HG03469 (cell line): ENCODE measurements around the gene CES2.

ENCODE experiments used
- ATAC-seq: cut with Tn5 transposase; IDR thresholded peaks from one replicate; pipeline ENCODE4 v1.9.1; 2021; ENCODE audit warnings: mild to moderate bottlenecking, moderate library complexity, moderate number of reproducible peaks; ENCODE audit not compliant: unreplicated experiment

Gene CES2

DNA sequence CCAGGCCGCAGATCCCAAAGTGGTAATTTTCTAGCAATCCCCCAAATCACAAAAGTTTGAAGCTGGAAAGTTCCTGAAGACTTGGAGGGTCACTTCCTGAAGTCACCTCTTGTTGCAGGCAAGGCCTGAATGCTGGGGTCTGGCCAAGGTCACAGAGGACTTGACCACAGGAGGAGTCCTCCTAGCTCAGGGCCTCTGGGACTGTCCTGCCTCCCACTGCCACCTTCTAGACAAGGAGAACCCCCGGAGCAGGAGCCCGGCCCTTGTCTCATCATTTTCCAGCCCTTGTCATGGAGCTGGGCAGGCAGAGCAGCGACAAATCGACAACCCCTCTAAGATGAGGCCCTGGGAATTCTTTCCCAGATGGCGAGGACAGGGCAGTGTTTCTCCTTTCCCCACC is 17.0 kb upstream of the CES2 start:
- ATAC-seq, result no peak

- ATAC-seq, result no peak
These were observed 16.3 kb upstream of the CES2 start, which contains the start of gene CDH16 for GRCh38 chr16:66918803-66919568. CDH16 (minus strand) TSS chr16:66918885; CDS start chr16:66918065, 820 bp downstream.

- ATAC-seq, result no peak
These were observed 15.6 kb upstream of the CES2 start for GRCh38 chr16:66919569-66920298.

DNA sequence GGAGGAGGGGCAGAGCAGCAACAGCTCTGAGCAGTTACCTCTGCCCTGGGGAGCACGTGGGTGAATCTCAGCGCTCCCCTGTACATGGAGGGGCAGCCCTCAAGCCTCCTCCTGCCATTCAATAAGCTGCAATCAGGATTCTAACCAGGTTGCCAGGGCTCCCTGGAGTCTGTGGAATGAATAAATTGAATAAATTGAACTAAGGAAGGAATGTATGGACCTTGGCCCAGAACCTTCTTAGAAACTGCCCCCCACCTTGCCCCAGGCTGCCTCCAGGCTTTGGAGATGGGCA is 15.1 kb upstream of the CES2 start:
- ATAC-seq, result no peak

DNA sequence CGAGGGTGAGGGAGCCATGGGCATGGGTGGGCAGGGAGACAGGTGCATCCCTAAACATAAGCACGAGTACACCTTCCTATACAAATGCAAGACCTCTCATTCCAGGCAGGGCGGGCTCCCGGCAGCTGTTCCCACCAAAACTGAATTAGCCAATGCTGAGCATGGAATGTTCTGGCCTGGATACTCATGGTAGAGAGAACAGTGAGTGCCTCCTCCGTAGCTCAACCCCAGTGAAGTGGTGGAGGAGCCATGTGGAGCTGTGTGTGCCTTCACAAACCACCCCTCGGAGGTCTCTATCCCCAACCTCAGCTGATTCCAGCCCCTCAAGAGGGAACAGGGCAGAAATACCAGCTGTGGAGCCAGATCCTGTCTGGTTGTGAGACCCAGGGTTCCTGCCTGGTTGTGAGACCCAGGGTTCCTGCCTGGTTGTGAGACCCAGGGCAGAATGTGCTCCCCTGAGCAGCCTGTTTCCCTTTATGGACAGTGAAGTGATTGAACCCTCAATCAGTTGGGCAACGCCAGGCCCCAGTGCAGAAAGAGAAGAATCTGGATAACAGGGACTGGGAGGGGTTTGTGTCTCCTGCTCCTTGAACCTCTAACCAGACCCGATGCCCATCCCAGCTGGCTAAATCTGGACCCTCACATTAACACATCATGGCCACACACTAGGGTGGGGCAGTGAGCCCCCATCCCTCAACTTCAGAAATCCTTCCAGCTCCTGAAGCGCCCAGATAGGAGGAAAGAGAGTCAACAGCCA is 14.2 kb upstream of the CES2 start:
- no peak for ATAC-seq

DNA sequence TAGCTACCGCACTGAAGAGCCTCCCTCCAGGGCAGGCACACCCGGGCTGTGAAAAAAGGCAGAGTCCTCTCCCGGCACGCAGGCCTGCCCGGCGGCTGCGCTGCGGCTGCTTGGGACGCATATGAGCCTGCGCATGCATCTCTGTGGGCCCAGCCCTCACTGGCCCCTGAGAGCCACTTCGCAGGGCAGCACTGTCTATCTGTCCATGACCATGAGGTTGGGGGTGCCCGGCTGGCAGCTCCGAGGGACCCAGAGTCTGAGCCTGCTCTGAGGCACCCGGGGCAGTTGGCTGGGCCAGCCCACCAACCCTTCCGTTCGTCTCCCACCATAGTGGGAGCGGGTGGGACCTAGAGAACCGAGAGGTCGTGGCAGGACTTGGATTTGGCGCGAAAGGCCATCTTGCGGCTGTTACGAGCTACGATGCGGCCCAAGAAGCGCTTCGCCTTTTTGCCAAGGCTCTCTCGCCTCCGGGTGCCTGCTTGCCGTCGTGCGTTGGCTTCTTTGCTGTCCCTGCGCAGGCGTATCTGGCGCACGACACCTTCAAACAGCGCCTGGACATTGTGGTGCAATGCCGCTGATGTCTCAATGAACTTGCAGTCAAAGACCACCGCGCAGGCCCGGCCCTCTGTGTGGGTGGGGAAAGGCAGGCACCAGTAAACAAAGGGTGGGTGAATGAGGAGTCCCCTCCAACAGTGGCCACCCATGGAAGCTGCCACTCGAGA is 13.4 kb upstream of the CES2 start:
- no peak for ATAC-seq

DNA sequence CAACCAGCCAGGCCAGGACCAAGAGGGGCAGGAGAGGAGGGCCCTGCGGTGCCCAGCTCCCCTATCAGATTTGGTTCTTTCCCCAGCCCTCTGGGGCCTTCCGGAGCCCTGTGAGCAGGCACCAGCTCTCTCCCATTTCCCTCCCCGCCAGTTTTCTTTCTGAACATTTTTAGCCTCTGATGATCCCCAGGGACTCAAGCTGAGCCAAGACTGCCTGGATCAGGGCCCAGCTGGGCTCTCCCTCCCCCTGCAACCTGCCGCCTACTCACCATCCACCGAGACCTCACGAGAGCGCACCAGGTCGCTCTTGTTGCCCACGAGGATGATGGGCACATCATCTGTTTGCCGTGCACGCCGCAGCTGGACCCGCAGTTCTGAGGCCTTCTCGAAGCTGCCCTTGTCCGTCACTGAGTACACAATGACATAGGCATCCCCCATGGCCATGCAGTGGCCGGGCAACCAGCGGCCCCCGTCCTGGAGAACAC is 12.0 kb upstream of the CES2 start:
- no peak for ATAC-seq

- no peak for ATAC-seq
These were observed 11.4 kb upstream of the CES2 start for GRCh38 chr16:66923866-66924265.

- no peak for ATAC-seq
These were observed 10.6 kb upstream of the CES2 start for GRCh38 chr16:66924527-66925321.

GRCh38 chr16:66925322-66925840 is 9.9 kb upstream of the CES2 start, which contains the start of gene RRAD:
RRAD (minus strand) TSS chr16:66925535; CDS start chr16:66925179, 356 bp downstream.
- no peak for ATAC-seq

GRCh38 chr16:66926171-66926947 is 9.0 kb upstream of the CES2 start:
- ATAC-seq, result no peak

DNA sequence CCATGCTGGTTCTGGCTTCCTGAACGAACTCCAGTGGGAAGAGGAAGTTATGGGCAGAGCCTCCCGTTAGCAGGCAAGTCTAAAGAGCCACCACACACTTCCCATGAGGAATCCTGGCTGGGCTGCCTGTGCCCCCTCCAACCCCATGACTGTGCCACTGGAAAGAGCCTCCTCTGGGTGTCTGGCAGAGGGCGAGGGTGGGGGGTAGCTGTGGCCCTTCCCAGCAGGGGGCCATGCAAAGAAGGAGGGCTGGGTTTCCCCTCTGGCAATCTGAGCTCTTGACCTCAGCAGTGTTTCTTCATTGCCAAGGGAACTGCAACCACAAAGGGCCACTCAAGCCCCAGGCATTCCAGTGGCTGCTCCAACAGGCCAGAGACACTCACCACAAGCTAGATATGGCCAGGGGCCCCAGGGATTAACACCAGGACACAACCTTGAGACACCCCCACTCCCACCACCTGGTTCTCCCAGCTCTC is 8.3 kb upstream of the CES2 start:
- ATAC-seq, result no peak

GRCh38 chr16:66927918-66928649 is 7.2 kb upstream of the CES2 start:
- no peak for ATAC-seq

- no peak for ATAC-seq
These were observed 6.5 kb upstream of the CES2 start for GRCh38 chr16:66928702-66929388.

DNA sequence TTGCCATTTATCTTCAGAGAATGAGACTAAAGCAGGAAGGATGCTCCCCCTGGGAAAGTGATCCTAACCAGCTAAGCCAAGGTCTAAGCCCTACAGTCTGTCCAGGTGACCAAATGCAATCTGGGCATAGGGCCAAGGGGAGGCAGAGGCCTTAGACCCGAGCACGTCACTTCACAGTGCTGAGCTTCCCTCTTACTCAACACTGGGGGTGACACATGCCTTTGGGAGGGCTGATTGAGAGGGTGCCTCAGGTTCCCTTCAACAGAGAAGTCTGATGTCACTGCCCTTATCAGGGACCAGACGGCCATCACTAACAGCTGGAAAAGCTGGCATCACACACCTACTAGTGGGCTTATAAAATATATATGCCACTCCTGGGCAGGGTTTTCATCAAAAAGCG is 5.1 kb upstream of the CES2 start:
- ATAC-seq, result no peak

- ATAC-seq, result no peak
These were observed 3.7 kb upstream of the CES2 start for GRCh38 chr16:66931665-66932064.

- no peak for ATAC-seq
These were observed 3.2 kb upstream of the CES2 start for GRCh38 chr16:66932076-66932475.

- ATAC-seq, result no peak
These were observed 1.6 kb upstream of the CES2 start for GRCh38 chr16:66933776-66934137.
